H1 (cell line): ENCODE measurements around the gene DIP2C. TPM values are rescaled to one million over a fixed set of nuclear protein-coding genes. Genes with fewer than 3 reads are reported as not detected.

Source experiments
- CTCF ChIA-PET: fragments of 300-600 bp; sonication (Branson Sonifier 250); formaldehyde crosslinking; loops from one replicate; lab custom pipeline; 2021; ENCODE audit not compliant: partially characterized antibody; lab: Charles Lee
- POLR2A ChIA-PET: fragments of 300-600 bp; sonication (Branson Sonifier 250); formaldehyde crosslinking; loops from one replicate; lab custom pipeline; 2021; ENCODE audit warnings: inconsistent platforms; ENCODE audit not compliant: partially characterized antibody; lab: Charles Lee
- DNase-seq, 2 experiments: peaks; one replicate each; pipeline versions ENCODE4 v3.0.0 to v3.0.0-alpha.2; 2010 to 2022; ENCODE audit warnings: low spot score in 2 of 2, low read depth in 1 of 2, mixed read lengths in 1 of 2
- FAIRE-seq: peaks from 2 replicates; lab custom pipeline; 2011; peaks lifted over from hg19 to GRCh38; lab: Jason Lieb, UNC
- H2AFZ ChIP-seq: 2 replicates; pipeline ENCODE4 v1.8.1; 2012; ENCODE audit warnings: low read length, inconsistent platforms
- H2AK5ac ChIP-seq: 2 replicates; pipeline ENCODE4 v1.6.1; 2013; ENCODE audit warnings: low read depth, low read length
- H2BK120ac ChIP-seq: replicated peaks from 2 replicates; pipeline ENCODE3; 2013; ENCODE audit warnings: low read depth, low read length, inconsistent platforms
- H2BK12ac ChIP-seq: 2 replicates; pipeline ENCODE4 v1.6.1; 2013; ENCODE audit warnings: low read depth, low read length
- H2BK15ac ChIP-seq: 2 replicates; pipeline ENCODE4 v1.6.1; 2013; ENCODE audit warnings: low read length
- H2BK20ac ChIP-seq: 2 replicates; pipeline ENCODE4 v1.6.1; 2013; ENCODE audit warnings: low read length
- H2BK5ac ChIP-seq: 2 replicates; pipeline ENCODE4 v1.6.1; 2013; ENCODE audit warnings: low read depth, low read length
- H3K14ac ChIP-seq: 2 replicates; pipeline ENCODE4 v1.6.1; 2013; ENCODE audit warnings: inconsistent platforms; ENCODE audit not compliant: insufficient read length
- H3K18ac ChIP-seq: 2 replicates; pipeline ENCODE4 v1.6.1; 2013; ENCODE audit warnings: low read length; ENCODE audit errors: extremely low read depth
- H3K23ac ChIP-seq: 2 replicates; pipeline ENCODE4 v1.6.1; 2013; ENCODE audit warnings: inconsistent platforms; ENCODE audit not compliant: insufficient read length
- H3K23me2 ChIP-seq: 2 replicates; pipeline ENCODE4 v1.6.1; 2013; ENCODE audit warnings: low read depth, low read length
- H3K27ac ChIP-seq: 2 replicates; pipeline ENCODE4 v1.6.1; 2011; ENCODE audit warnings: low read depth, low read length, inconsistent platforms
- H3K27me3 ChIP-seq, 4 experiments: replicated peaks in 1 of 4; 1 replicate in 1 of 4; 2 replicates in 3 of 4; pipeline versions ENCODE4 v1.6.1 to v1.8.1; 2011 to 2013; ENCODE audit warnings: low read length in 3 of 4, mild to moderate bottlenecking in 3 of 4, inconsistent platforms in 2 of 4, mixed read lengths in 2 of 4, moderate library complexity in 1 of 4; ENCODE audit not compliant: control insufficient read depth in 3 of 4, insufficient read depth in 3 of 4; ENCODE audit errors: extremely low read depth in 1 of 4
- H3K36me3 ChIP-seq, 4 experiments: 2 replicates each; pipeline versions ENCODE4 v1.6.1 to v1.8.1; 2011 to 2013; ENCODE audit warnings: mild to moderate bottlenecking in 4 of 4, low read length in 3 of 4, moderate library complexity in 2 of 4, control low read depth in 1 of 4, inconsistent platforms in 1 of 4; ENCODE audit not compliant: insufficient read depth in 4 of 4, control insufficient read depth in 2 of 4
- H3K4ac ChIP-seq: replicated peaks from 2 replicates; pipeline ENCODE3; 2013; ENCODE audit warnings: low read length, low read depth, mixed read lengths, inconsistent platforms; ENCODE audit not compliant: insufficient read length
- H3K4me1 ChIP-seq, 4 experiments: replicated peaks in 1 of 4; 1 replicate in 1 of 4; 2 replicates in 3 of 4; pipeline versions ENCODE4 v1.6.1 to v1.8.1; 2011 to 2013; ENCODE audit warnings: low read length in 3 of 4, inconsistent platforms in 2 of 4, mixed read lengths in 1 of 4; ENCODE audit not compliant: insufficient read depth in 4 of 4, control insufficient read depth in 3 of 4
- H3K4me2 ChIP-seq, 2 experiments: 2 replicates each; pipeline versions ENCODE4 v1.6.1 to v1.8.1; 2011 to 2013; ENCODE audit warnings: low read depth in 2 of 2, low read length in 2 of 2, control low read depth in 1 of 2, inconsistent platforms in 1 of 2, mild to moderate bottlenecking in 1 of 2; ENCODE audit not compliant: insufficient read depth in 1 of 2
- H3K4me3 ChIP-seq, 4 experiments: fragments of 200-600, 300-600 bp in 1 of 4; sonication (generic), shearing (Covaris generic), sonication (Bioruptor Twin) in 1 of 4; 2 replicates each; pipeline versions ENCODE4 v1.5.1 to v1.8.1; 2011 to 2016; ENCODE audit warnings: low read length in 4 of 4, low read depth in 3 of 4, control low read depth in 2 of 4, inconsistent platforms in 2 of 4, mild to moderate bottlenecking in 2 of 4, mixed read lengths in 1 of 4, moderate library complexity in 1 of 4; ENCODE audit not compliant: insufficient read depth in 2 of 4; ENCODE audit errors: extremely low read depth in 1 of 4
- H3K56ac ChIP-seq: replicated peaks from 2 replicates; pipeline ENCODE3; 2013; ENCODE audit warnings: low read depth, mild to moderate bottlenecking, mixed read lengths, low read length, inconsistent platforms; ENCODE audit not compliant: insufficient read length
- H3K79me1 ChIP-seq: 2 replicates; pipeline ENCODE4 v1.6.1; 2013; ENCODE audit warnings: low read depth, low read length, control low read depth
- H3K79me2 ChIP-seq, 2 experiments: 2 replicates each; pipeline versions ENCODE4 v1.6.1 to v1.8.1; 2012 to 2013; ENCODE audit warnings: low read length in 2 of 2, mild to moderate bottlenecking in 2 of 2, inconsistent platforms in 1 of 2; ENCODE audit not compliant: insufficient read depth in 2 of 2, control insufficient read depth in 1 of 2
- H3K9ac ChIP-seq, 4 experiments: replicated peaks in 1 of 4; 1 replicate in 1 of 4; 2 replicates in 3 of 4; pipeline versions ENCODE4 v1.6.1 to v1.8.1; 2011 to 2013; ENCODE audit warnings: low read depth in 3 of 4, low read length in 3 of 4, control low read depth in 2 of 4, mild to moderate bottlenecking in 2 of 4, moderate library complexity in 2 of 4, inconsistent platforms in 1 of 4; ENCODE audit errors: extremely low read depth in 1 of 4
- H3K9me3 ChIP-seq, 2 experiments: 2 replicates each; pipeline versions ENCODE4 v1.6.1 to v1.8.1; 2012 to 2013; ENCODE audit warnings: mild to moderate bottlenecking in 2 of 2, moderate library complexity in 2 of 2, control low read depth in 1 of 2, inconsistent platforms in 1 of 2, low read depth in 1 of 2, low read length in 1 of 2, mixed read lengths in 1 of 2; ENCODE audit not compliant: insufficient read depth in 2 of 2
- H4K20me1 ChIP-seq, 2 experiments: replicated peaks in 1 of 2; 2 replicates each; pipeline versions ENCODE3 to v1.8.1; 2011 to 2013; ENCODE audit warnings: inconsistent platforms in 2 of 2, low read length in 2 of 2, mild to moderate bottlenecking in 1 of 2; ENCODE audit not compliant: insufficient read depth in 2 of 2, control insufficient read depth in 1 of 2
- H4K5ac ChIP-seq: 2 replicates; pipeline ENCODE4 v1.6.1; 2013; ENCODE audit warnings: low read length, low read depth, mixed read lengths, inconsistent platforms; ENCODE audit not compliant: insufficient read length
- H4K8ac ChIP-seq: 2 replicates; pipeline ENCODE4 v1.8.0; 2013; ENCODE audit warnings: mild to moderate bottlenecking, moderate library complexity, low read length, inconsistent platforms; ENCODE audit not compliant: insufficient read depth; ENCODE audit errors: extremely low read depth
- H4K91ac ChIP-seq: replicated peaks from 2 replicates; pipeline ENCODE3; 2013; ENCODE audit warnings: low read length, mixed read lengths, inconsistent platforms; ENCODE audit not compliant: insufficient read length
- ASH2L ChIP-seq: fragments of 200-600, 300-600 bp; sonication (generic); IDR thresholded peaks from one replicate; pipeline ENCODE4 v1.7.1; 2017; ENCODE audit warnings: low read length
- CBX5 ChIP-seq: fragments of 300-800, 300-1000 bp; sonication (generic); IDR thresholded peaks from 2 replicates; pipeline ENCODE4 v1.7.1; 2016; ENCODE audit warnings: antibody characterized with exemption, low read length, low read depth
- FOSL1 ChIP-seq: IDR thresholded peaks from 2 replicates; pipeline ENCODE4 v1.6.1; 2011; ENCODE audit warnings: mild to moderate bottlenecking, low read depth, low read length, moderate library complexity; ENCODE audit not compliant: insufficient read depth
- JUN ChIP-seq: IDR thresholded peaks from 2 replicates; pipeline ENCODE4 v1.6.1; 2011; ENCODE audit warnings: low read depth, mild to moderate bottlenecking, improper control_type of control experiment, low read length
- KDM5A ChIP-seq: fragments of 200-600 bp; IDR thresholded peaks from 2 replicates; pipeline ENCODE4 v1.7.1; 2012; ENCODE audit warnings: mild to moderate bottlenecking, low read length, inconsistent platforms, mixed read lengths
- MAFK ChIP-seq: IDR thresholded peaks from 2 replicates; pipeline ENCODE4 v1.6.1; 2012; ENCODE audit warnings: low read depth, mild to moderate bottlenecking, improper control_type of control experiment, low read length
- MAX ChIP-seq: IDR thresholded peaks from 2 replicates; pipeline ENCODE4 v1.6.1; 2012; ENCODE audit warnings: inconsistent platforms
- SIN3A ChIP-seq, 2 experiments: IDR thresholded peaks in 1 of 2; conservative IDR thresholded peaks in 1 of 2; 2 replicates each; pipeline ENCODE4 v1.6.1; 2011 to 2012; ENCODE audit warnings: low read length in 2 of 2, improper control_type of control experiment in 1 of 2, low read depth in 1 of 2, mild to moderate bottlenecking in 1 of 2
- SIRT6 ChIP-seq: IDR thresholded peaks from one replicate; pipeline ENCODE4 v1.7.1; 2012; ENCODE audit warnings: low read length, inconsistent platforms
- SP2 ChIP-seq: IDR thresholded peaks from 2 replicates; pipeline ENCODE4 v1.6.1; 2012; ENCODE audit warnings: mild to moderate bottlenecking, low read length, inconsistent platforms
- SP4 ChIP-seq: IDR thresholded peaks from 2 replicates; pipeline ENCODE4 v1.6.1; 2012; ENCODE audit warnings: low read length, inconsistent platforms
- ZNF274 ChIP-seq: IDR thresholded peaks from 2 replicates; pipeline ENCODE4 v1.7.0; 2012; ENCODE audit warnings: low read length, borderline replicate concordance; ENCODE audit errors: extremely low read depth
- WGBS, 2 experiments: shearing (Covaris generic) in 1 of 2; methylation state at CpG; one replicate each; pipeline versions ENCODE4 v1.1.6 to v1.1.7; 2013 to 2015; ENCODE audit warnings: low lambda C conversion rate in 2 of 2, mixed read lengths in 2 of 2, inconsistent platforms in 1 of 2, low coverage in 1 of 2, missing lambda C conversion rate in 1 of 2; ENCODE audit not compliant: insufficient replicate concordance in 2 of 2, insufficient coverage in 1 of 2, insufficient read length in 1 of 2; ENCODE audit errors: extremely low coverage in 1 of 2, missing lambda C conversion rate in 1 of 2; 5-methylcytosine and 5-hydroxymethylcytosine counted together
- polyA plus RNA-seq, 7 experiments: library from polyadenylated mRNA; depleted of rRNA in 3 of 7; stranded (reverse) in 5 of 7; unstranded in 2 of 7; fragments of >200 nt in 5 of 7; fragments of 200-250 nt in 2 of 7; gene quantifications; 1 replicate in 5 of 7; 2 replicates in 1 of 7; 4 replicates in 1 of 7; pipeline versions ENCODE4 v1.2.1 to v1.2.3, GENCODE V29; 2011 to 2013; ENCODE audit warnings: missing spikeins in 2 of 7, mixed read lengths in 2 of 7
- total RNA-seq: library from RNA; stranded (reverse); fragmentation: NEBNext Ultra II Directional; extraction: Animal tissue kit (Norgen Biotek cat#: 25700); gene quantifications from 2 replicates; pipeline ENCODE4 v1.2.1, GENCODE V29; 2021

The DIP2C gene
- total and polyA plus RNA-seq, 2 of the 8 experiments (the other 6 are each of a cell fraction or from before 2014, with no cell fraction given): 3.8 to 9.3 TPM

DNA sequence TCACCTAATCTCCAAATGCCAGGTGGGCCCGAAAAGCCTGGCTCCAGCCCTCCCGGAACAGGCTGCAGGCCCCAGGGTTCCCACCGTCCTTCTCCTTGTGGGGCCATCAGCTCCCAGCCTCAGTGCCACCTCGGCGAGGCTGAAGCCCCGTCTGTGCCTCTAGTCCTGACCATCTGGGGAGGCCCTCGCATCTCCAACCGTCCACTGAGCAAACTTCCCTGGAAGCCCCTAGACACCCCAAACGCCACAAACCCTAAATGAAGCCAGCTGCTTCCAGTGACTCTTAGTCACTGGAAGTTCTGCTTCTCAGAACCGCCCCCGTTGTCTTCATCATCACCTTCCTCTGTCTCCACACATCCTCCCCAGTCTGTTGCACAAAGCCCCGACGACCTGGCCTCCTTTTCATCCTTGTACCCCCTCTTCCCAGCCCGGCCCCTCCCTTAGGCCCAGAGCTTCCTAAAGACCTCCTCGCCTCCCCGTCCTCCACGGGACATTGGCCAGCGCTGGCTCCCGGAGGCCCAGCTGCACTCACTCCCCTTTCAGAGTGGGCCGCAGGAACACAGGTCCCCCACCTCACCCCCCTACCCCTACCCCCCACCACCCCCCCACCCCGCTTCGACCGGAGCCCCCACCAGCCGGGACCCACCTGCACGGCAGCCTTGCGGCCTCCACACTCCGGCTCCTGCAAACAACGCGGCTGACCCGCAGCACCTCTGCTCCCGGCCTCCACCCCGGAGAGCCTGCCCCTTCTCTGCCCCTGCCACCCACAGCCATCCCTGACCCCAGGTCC lies 1.1 kb upstream of the DIP2C start:
- CTCF ChIA-PET: interaction anchor here (1.1 kb wide), 1 partner anchor 98 kb away, joined by 3 read pairs; no protein-coding TSS in a partner anchor
- no peak overlapping the region; the same call in 1 of the 2 replicates for H2BK15ac ChIP-seq
- peak overlapping the region; percentile 83 to 86 for H3K4me2 ChIP-seq
- H3K4me3 ChIP-seq: peak overlapping the region; percentile 44 to 86 (median 56); a peak in 7 of 8 replicates
- no peak overlapping the region for H3K23ac ChIP-seq
- 86% methylated on average over 19 of the region's 32 CpGs; no CpG with 5 or more reads in 1 of the 2 experiments for WGBS, 2 experiments
- no peak overlapping the region for H2AK5ac ChIP-seq
- H4K5ac ChIP-seq: no peak overlapping the region
- no peak overlapping the region for H2BK5ac ChIP-seq
- no peak overlapping the region for H3K56ac ChIP-seq
- H3K27me3 ChIP-seq: peaks cover 0 to 12% (median 7%) of the 10 kb centered on the region in 4 experiments; a peak in 3 of 7 replicates
- no peak overlapping the region for H2BK120ac ChIP-seq
- POLR2A ChIA-PET: interaction anchor here (0.8 kb wide), 1 partner anchor 13 kb away, joined by 3 read pairs; no protein-coding TSS in a partner anchor
- H3K4me1 ChIP-seq: peaks cover 0 to 7% (median 3%) of the 10 kb centered on the region in 4 experiments; a peak in 3 of 7 replicates
- peak overlapping the region; percentile 19; the same call in 1 of the 2 replicates for H3K18ac ChIP-seq
- peaks cover 5% of the 10 kb centered on the region for H3K79me1 ChIP-seq
- H4K8ac ChIP-seq: 0 out of 2 replicates have a peak overlapping the region, but pooled peaks have one; percentile 86
- H3K4ac ChIP-seq: no peak overlapping the region
- no peak overlapping the region for H3K14ac ChIP-seq
- no peaks in the 10 kb centered on the region for H3K36me3 ChIP-seq
- H2BK20ac ChIP-seq: no peak overlapping the region
- 0 out of 7 replicates have a peak overlapping the region, but pooled peaks of 2 of the 4 experiments have one; percentile 27 to 29 for H3K9ac ChIP-seq
- peaks cover 8% of the 10 kb centered on the region; the same call in 1 of the 2 replicates for H3K23me2 ChIP-seq
- H2BK12ac ChIP-seq: no peak overlapping the region
- FAIRE-seq (no peak), DNase-seq (no peak)
- no peak overlapping the region for H4K91ac ChIP-seq
- H2AFZ ChIP-seq: peak overlapping the region; percentile 63
- H4K20me1 ChIP-seq: peaks cover 6 to 10% of the 10 kb centered on the region in 2 experiments
- H3K27ac ChIP-seq: no peak overlapping the region
- H3K9me3 ChIP-seq: no peaks in the 10 kb centered on the region
- peaks cover 0 to 20% of the 10 kb centered on the region in 2 experiments; a peak in 2 of 4 replicates for H3K79me2 ChIP-seq
- TF ChIP-seq ASH2L: no peak
- TF ChIP-seq FOSL1: no peak
- no peak for TF ChIP-seq SP4
- no peak for TF ChIP-seq ZNF274
- no peak for TF ChIP-seq MAFK
- no peak for TF ChIP-seq SIN3A (conservative IDR thresholded peaks at IDR 0.05 in 1 of 2, IDR thresholded peaks at IDR 0.05 in 1 of 2; ENCODE audit: low read depth in 1 of 2, low read length in 2 of 2)
- no peak for TF ChIP-seq SIRT6
- no peak for TF ChIP-seq SP2
- TF ChIP-seq JUN: no peak
- no peak for TF ChIP-seq CBX5
- TF ChIP-seq MAX: no peak
- no peak for TF ChIP-seq KDM5A
